ENCODE data around the gene CNGA1. TPM values are rescaled to one million over a fixed set of nuclear protein-coding genes. Genes with fewer than 3 reads are reported as not detected.

Gene CNGA1
- total RNA-seq (ENCODE audit: unreplicated experiment) = not detected
- long read RNA-seq = 0 reads

GRCh38 chr4:48016141-48017107, at the start of gene CNGA1, which contains the start of gene NIPAL1:
Gene CNGA1, minus strand, starts transcription at chr4:48016681. Its CDS starts 63,992 bp downstream, at chr4:47952689.
Gene NIPAL1, plus strand, starts transcription at chr4:48016772. Its CDS starts 68 bp downstream, at chr4:48016840.
- peaks cover 3% of the 10 kb centered on the region for H3K36me3 Mint-ChIP-seq (ENCODE audit: low read depth, unreplicated experiment)
- no peak for TF ChIP-seq CTCF (IDR thresholded peaks at IDR 0.05; ENCODE audit: unreplicated experiment)
- H3K4me3 Mint-ChIP-seq (ENCODE audit: unreplicated experiment) = peak within 1 kb of the TSS; percentile 90
- H3K4me1 Mint-ChIP-seq (ENCODE audit: unreplicated experiment) = peaks cover 3% of the 10 kb centered on the region
- peaks cover 3% of the 10 kb centered on the region for H3K27me3 Mint-ChIP-seq (ENCODE audit: unreplicated experiment)
- peak; percentile 77 for DNase-seq (ENCODE audit: low spot score)
- H3K27ac Mint-ChIP-seq (ENCODE audit: unreplicated experiment) = peak within 1 kb of the TSS; percentile 62
- peaks cover 6% of the 10 kb centered on the region for H3K9me3 Mint-ChIP-seq (ENCODE audit: unreplicated experiment)

GRCh38 chr4:48065587-48066052, 49.1 kb upstream of the CNGA1 start:
- H3K27me3 Mint-ChIP-seq (ENCODE audit: unreplicated experiment) = no peaks in the 10 kb centered on the region
- no peak for TF ChIP-seq CTCF (IDR thresholded peaks at IDR 0.05; ENCODE audit: unreplicated experiment)
- no peak for DNase-seq (ENCODE audit: low spot score)
- peaks cover 7% of the 10 kb centered on the region for H3K4me1 Mint-ChIP-seq (ENCODE audit: unreplicated experiment)
- H3K36me3 Mint-ChIP-seq (ENCODE audit: low read depth, unreplicated experiment) = no peaks in the 10 kb centered on the region
- H3K9me3 Mint-ChIP-seq (ENCODE audit: unreplicated experiment) = no peaks in the 10 kb centered on the region
- no peak overlapping the region for H3K4me3 Mint-ChIP-seq (ENCODE audit: unreplicated experiment)
- H3K27ac Mint-ChIP-seq (ENCODE audit: unreplicated experiment) = no peak overlapping the region

- Mint-ChIP-seq H3K4me1 (ENCODE audit: unreplicated experiment) (peaks cover 7% of the 10 kb centered on the region), H3K36me3 (ENCODE audit: low read depth, unreplicated experiment) (no peaks in the 10 kb centered on the region), H3K4me3 (ENCODE audit: unreplicated experiment) (no peak overlapping the region), H3K27ac (ENCODE audit: unreplicated experiment) (no peak overlapping the region), H3K9me3 (ENCODE audit: unreplicated experiment) (peaks cover under 1% of the 10 kb centered on the region), H3K27me3 (ENCODE audit: unreplicated experiment) (no peaks in the 10 kb centered on the region)
- DNase-seq (ENCODE audit: low spot score) = no peak
- no peak for TF ChIP-seq CTCF (IDR thresholded peaks at IDR 0.05; ENCODE audit: unreplicated experiment)
Measured at GRCh38 chr4:48064349-48064748, 47.9 kb upstream of the CNGA1 start.

- Mint-ChIP-seq H3K27ac (ENCODE audit: unreplicated experiment) (no peak overlapping the region), H3K36me3 (ENCODE audit: low read depth, unreplicated experiment) (no peaks in the 10 kb centered on the region), H3K4me1 (ENCODE audit: unreplicated experiment) (peaks cover 7% of the 10 kb centered on the region), H3K4me3 (ENCODE audit: unreplicated experiment) (no peak overlapping the region), H3K27me3 (ENCODE audit: unreplicated experiment) (no peaks in the 10 kb centered on the region), H3K9me3 (ENCODE audit: unreplicated experiment) (peaks cover 5% of the 10 kb centered on the region)
- DNase-seq (ENCODE audit: low spot score) = no peak
- TF ChIP-seq CTCF (IDR thresholded peaks at IDR 0.05; ENCODE audit: unreplicated experiment) = no peak
Measured at GRCh38 chr4:48058617-48059530, 42.4 kb upstream of the CNGA1 start.
